GM12891 (cell line): ENCODE results near the gene RAC2.

Experiments used
- PAX5 ChIP-seq: IDR thresholded peaks from 2 replicates; pipeline ENCODE4 v1.6.1; 2011; ENCODE audit warnings: low read length, moderate library complexity, mild to moderate bottlenecking; ENCODE audit not compliant: insufficient read depth, severe bottlenecking
- POLR2A ChIP-seq: IDR thresholded peaks from 2 replicates; pipeline ENCODE4 v1.6.1; 2011; ENCODE audit warnings: low read depth, low read length, control low read depth
- POLR2AphosphoS5 ChIP-seq: IDR thresholded peaks from 2 replicates; pipeline ENCODE4 v1.6.1; 2011; ENCODE audit warnings: low read depth, low read length, control low read depth
- TAF1 ChIP-seq: IDR thresholded peaks from 2 replicates; pipeline ENCODE4 v1.6.1; 2011; ENCODE audit warnings: low read depth, low read length, control low read depth

DNA sequence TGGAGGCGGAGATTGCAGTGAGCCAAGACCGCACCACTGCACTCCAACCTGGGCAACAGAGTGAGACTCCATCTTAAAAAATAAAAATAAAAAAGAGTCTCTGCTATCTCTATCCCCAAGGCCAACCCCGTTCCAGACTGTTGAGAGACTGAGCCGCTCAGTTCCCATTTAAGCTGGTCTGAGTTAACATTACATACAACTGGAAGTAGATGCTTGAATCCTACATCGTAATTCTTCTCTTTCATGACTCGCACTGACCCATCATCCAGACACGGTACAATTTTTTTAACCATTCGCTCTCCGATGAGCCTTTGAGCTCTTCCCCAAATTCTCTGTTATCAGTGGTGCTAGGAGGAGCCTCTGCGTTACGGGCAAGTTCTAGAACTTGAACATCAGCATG is 33.3 kb upstream of the RAC2 start:
- no peak for TF ChIP-seq POLR2A
- TF ChIP-seq TAF1, result no peak
- no peak for TF ChIP-seq POLR2AphosphoS5
- no peak for TF ChIP-seq PAX5
